A549 (cell line): ENCODE results near the gene CSNK1D. TPM values are rescaled to one million over a fixed set of nuclear protein-coding genes. Genes with fewer than 3 reads are reported as not detected.

Experiments used
- ATAC-seq, 2 experiments: fragments of 200-7000 bp in 1 of 2; fragments of >200 bp in 1 of 2; cut with Nextera tagmentation in 1 of 2; cut with Tn5 transposase in 1 of 2; 3 replicates each; pipeline versions ENCODE4 v1.8.0 to v1.9.1; 2018 to 2020; ENCODE audit warnings: mild to moderate bottlenecking in 1 of 2, moderate library complexity in 1 of 2
- CTCF ChIA-PET: fragments of 300-600 bp; sonication (Branson Sonifier 250); formaldehyde crosslinking; extraction: SDS; loops from one replicate; lab custom pipeline; 2021; ENCODE audit warnings: antibody characterized with exemption, inconsistent platforms; lab: Yijun Ruan, JAX
- POLR2A ChIA-PET: fragments of 350-600 bp; formaldehyde crosslinking; extraction: SDS; loops from one replicate; lab custom pipeline; 2021; ENCODE audit warnings: antibody characterized with exemption, inconsistent platforms; lab: Yijun Ruan, JAX
- DNase-seq, 2 experiments: peaks; one replicate each; pipeline versions ENCODE4 v3.0.0 to v3.0.0-alpha.2; 2011 to 2016; ENCODE audit warnings: low read depth in 1 of 2, low spot score in 1 of 2
- FAIRE-seq: peaks from 2 replicates; lab custom pipeline; 2011; peaks lifted over from hg19 to GRCh38; lab: Jason Lieb, UNC
- H3K27ac ChIP-seq, 2 experiments: fragments of >200 bp; sonication (Bioruptor Twin); formaldehyde crosslinking; 3 replicates each; pipeline ENCODE4 v1.5.1; 2016 to 2017
- H3K4me1 ChIP-seq: fragments of >200 bp; sonication (Bioruptor Twin); formaldehyde crosslinking; 3 replicates; pipeline ENCODE4 v1.6.1; 2016
- H3K4me2 ChIP-seq: fragments of >200 bp; sonication (Bioruptor Twin); formaldehyde crosslinking; 3 replicates; pipeline ENCODE4 v1.6.1; 2016
- H3K4me3 ChIP-seq: fragments of >200 bp; sonication (Bioruptor Twin); formaldehyde crosslinking; 3 replicates; pipeline ENCODE4 v1.5.1; 2016
- H3K9me3 ChIP-seq: fragments of >200 bp; sonication (Bioruptor Twin); formaldehyde crosslinking; 3 replicates; pipeline ENCODE4 v1.6.1; 2016
- CBX8 ChIP-seq: fragments of 200-600 bp; sonication (generic); IDR thresholded peaks from 2 replicates; pipeline ENCODE4 v1.6.1; 2016
- CEBPB ChIP-seq, 2 experiments: fragments of >200 bp in 1 of 2; sonication (Bioruptor Twin) in 1 of 2; formaldehyde crosslinking in 1 of 2; IDR thresholded peaks; 2 replicates each; pipeline ENCODE4 v1.6.1; 2012 to 2016
- CHD4 ChIP-seq: fragments of 200-600 bp; sonication (generic); IDR thresholded peaks from 2 replicates; pipeline ENCODE4 v1.6.1; 2016; ENCODE audit warnings: antibody characterized with exemption, mild to moderate bottlenecking, borderline replicate concordance
- FOSB ChIP-seq: fragments of 250-450 bp; sonication (Bioruptor Pico); IDR thresholded peaks from 2 replicates; pipeline ENCODE4 v1.5.0; 2020; ENCODE audit warnings: mild to moderate bottlenecking, moderate library complexity
- HES2 ChIP-seq: fragments of >200 bp; sonication (Bioruptor Twin); formaldehyde crosslinking; IDR thresholded peaks from 2 replicates; pipeline ENCODE4 v1.6.1; 2016
- KDM5A ChIP-seq: fragments of 200-600 bp; sonication (generic); IDR thresholded peaks from 2 replicates; pipeline ENCODE4 v1.6.1; 2016; ENCODE audit warnings: antibody characterized with exemption, mild to moderate bottlenecking
- MAX ChIP-seq: IDR thresholded peaks from 2 replicates; pipeline ENCODE4 v1.6.1; 2012
- RNF2 ChIP-seq: fragments of 200-600 bp; sonication (generic); IDR thresholded peaks from 2 replicates; pipeline ENCODE4 v1.6.1; 2016; ENCODE audit warnings: low read depth, mild to moderate bottlenecking, antibody characterized with exemption, moderate library complexity, borderline replicate concordance
- TP53 ChIP-seq: fragments of 250-450 bp; sonication (Bioruptor Pico); IDR thresholded peaks from 2 replicates; pipeline ENCODE4 v1.5.0; 2021; ENCODE audit warnings: mild to moderate bottlenecking, moderate library complexity
- USF2 ChIP-seq: fragments of 450-650 bp; IDR thresholded peaks from 2 replicates; pipeline ENCODE4 v1.6.1; 2014; ENCODE audit warnings: antibody characterized with exemption
- WGBS: methylation state at CpG from one replicate; pipeline ENCODE4 v1.1.6; 2017; ENCODE audit errors: missing lambda C conversion rate; 5-methylcytosine and 5-hydroxymethylcytosine counted together
- polyA plus RNA-seq, 4 experiments: library from polyadenylated mRNA; depleted of rRNA in 3 of 4; stranded (reverse); fragments of >200 nt; fragmentation: RNase III in 1 of 4; extraction: RNeasy Plus Mini Kit Qiagen cat#74134 plus additional on column Dnase treatment in 1 of 4; gene quantifications; 2 replicates in 3 of 4; 3 replicates in 1 of 4; pipeline ENCODE4 v1.2.3, GENCODE V29; 2011 to 2017
- TF ChIP-seq, protein P1 (sequence below): fragments of >200 bp; sonication (Bioruptor Twin); formaldehyde crosslinking; IDR thresholded peaks from 3 replicates; pipeline ENCODE4 v1.5.1; 2016
- TF ChIP-seq, protein P2 (sequence below): fragments of 150-350 bp; IDR thresholded peaks from 2 replicates; pipeline ENCODE4 v1.6.1; 2014; ENCODE audit warnings: low read depth, mild to moderate bottlenecking, low read length
- TF ChIP-seq, protein P3 (sequence below): fragments of 250-450 bp; sonication (Bioruptor Pico); IDR thresholded peaks from 2 replicates; pipeline ENCODE4 v1.5.0; 2020; ENCODE audit warnings: low read depth, mild to moderate bottlenecking, moderate library complexity

CSNK1D gene
- polyA plus RNA-seq, 2 of the 4 experiments (the other 2 are of a cell fraction), result 130 to 163 TPM

DNA sequence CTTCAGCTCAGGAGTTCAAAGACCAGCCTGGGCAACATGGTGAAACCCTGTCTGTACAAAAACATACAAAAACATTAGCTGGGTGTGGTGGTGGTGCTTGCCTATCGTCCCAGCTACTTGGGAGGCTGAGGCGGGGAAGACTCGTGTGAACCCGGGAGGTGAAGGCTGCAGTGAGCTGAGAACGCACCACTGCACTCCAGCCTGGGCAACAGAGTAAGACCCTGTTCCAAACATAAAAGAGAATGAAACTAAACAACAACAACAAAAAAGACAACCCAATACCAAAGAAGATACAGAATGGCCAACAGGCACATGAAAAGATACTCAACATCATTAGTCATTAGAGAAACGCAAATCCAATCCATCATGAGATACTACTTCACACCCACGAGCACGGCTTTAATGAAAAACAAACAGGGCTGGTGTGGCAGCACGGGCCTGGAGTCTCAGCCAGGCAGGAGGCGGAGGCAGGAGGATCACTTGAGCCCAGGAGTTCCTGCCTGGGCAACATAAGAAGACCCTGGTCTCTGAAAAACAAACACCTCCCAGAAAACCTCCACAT is 52.1 kb downstream of the CSNK1D start:
- no peak for FAIRE-seq
- CTCF ChIA-PET, result interaction anchor here (1.1 to 4.4 kb wide), 7 partner anchors 8 to 192 kb away, joined by 3 to 28 read pairs (median 8); partner anchors contain the start of gene SLC16A3
- TF ChIP-seq, protein P1, sequence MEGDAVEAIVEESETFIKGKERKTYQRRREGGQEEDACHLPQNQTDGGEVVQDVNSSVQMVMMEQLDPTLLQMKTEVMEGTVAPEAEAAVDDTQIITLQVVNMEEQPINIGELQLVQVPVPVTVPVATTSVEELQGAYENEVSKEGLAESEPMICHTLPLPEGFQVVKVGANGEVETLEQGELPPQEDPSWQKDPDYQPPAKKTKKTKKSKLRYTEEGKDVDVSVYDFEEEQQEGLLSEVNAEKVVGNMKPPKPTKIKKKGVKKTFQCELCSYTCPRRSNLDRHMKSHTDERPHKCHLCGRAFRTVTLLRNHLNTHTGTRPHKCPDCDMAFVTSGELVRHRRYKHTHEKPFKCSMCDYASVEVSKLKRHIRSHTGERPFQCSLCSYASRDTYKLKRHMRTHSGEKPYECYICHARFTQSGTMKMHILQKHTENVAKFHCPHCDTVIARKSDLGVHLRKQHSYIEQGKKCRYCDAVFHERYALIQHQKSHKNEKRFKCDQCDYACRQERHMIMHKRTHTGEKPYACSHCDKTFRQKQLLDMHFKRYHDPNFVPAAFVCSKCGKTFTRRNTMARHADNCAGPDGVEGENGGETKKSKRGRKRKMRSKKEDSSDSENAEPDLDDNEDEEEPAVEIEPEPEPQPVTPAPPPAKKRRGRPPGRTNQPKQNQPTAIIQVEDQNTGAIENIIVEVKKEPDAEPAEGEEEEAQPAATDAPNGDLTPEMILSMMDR, result no peak
- TF ChIP-seq CEBPB (IDR thresholded peaks at IDR 0.05) (no peak), USF2 (no peak), CBX8 (no peak), TP53 (CRISPR knock-in tag) (no peak), FOSB (CRISPR knock-in tag) (no peak), MAX (no peak), CHD4 (no peak), RNF2 (no peak)
- TF ChIP-seq, protein P2, sequence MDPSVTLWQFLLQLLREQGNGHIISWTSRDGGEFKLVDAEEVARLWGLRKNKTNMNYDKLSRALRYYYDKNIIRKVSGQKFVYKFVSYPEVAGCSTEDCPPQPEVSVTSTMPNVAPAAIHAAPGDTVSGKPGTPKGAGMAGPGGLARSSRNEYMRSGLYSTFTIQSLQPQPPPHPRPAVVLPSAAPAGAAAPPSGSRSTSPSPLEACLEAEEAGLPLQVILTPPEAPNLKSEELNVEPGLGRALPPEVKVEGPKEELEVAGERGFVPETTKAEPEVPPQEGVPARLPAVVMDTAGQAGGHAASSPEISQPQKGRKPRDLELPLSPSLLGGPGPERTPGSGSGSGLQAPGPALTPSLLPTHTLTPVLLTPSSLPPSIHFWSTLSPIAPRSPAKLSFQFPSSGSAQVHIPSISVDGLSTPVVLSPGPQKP, result no peak
- TF ChIP-seq, protein P3, sequence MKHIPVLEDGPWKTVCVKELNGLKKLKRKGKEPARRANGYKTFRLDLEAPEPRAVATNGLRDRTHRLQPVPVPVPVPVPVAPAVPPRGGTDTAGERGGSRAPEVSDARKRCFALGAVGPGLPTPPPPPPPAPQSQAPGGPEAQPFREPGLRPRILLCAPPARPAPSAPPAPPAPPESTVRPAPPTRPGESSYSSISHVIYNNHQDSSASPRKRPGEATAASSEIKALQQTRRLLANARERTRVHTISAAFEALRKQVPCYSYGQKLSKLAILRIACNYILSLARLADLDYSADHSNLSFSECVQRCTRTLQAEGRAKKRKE (CRISPR knock-in tag), result no peak
- POLR2A ChIA-PET, result interaction anchor here (0.7 kb wide), 1 partner anchor 9 kb away, joined by 3 read pairs; the partner anchor contains the start of gene CCDC57
- no peaks in the 10 kb centered on the region for H3K9me3 ChIP-seq
- ATAC-seq, result no peak
- WGBS, result 85% methylated on average over 10 of the region's 10 CpGs
- no peak overlapping the region for H3K27ac ChIP-seq
- DNase-seq, result no peak
- H3K4me2 ChIP-seq, result no peak overlapping the region
- H3K4me1 ChIP-seq, result peaks cover 27% of the 10 kb centered on the region
- H3K4me3 ChIP-seq, result no peak overlapping the region

GRCh38 chr17:82219753-82220709 is 53.5 kb downstream of the CSNK1D start:
- Histone ChIP-seq H3K27ac (peak overlapping the region in 1 of 2 experiments; percentile 96; a peak in 3 of 6 replicates), H3K4me3 (no peak overlapping the region), H3K9me3 (no peaks in the 10 kb centered on the region), H3K4me1 (peaks cover 41% of the 10 kb centered on the region), H3K4me2 (no peak overlapping the region)
- TF ChIP-seq HES2 (no peak), KDM5A (no peak)
- FAIRE-seq (no peak), ATAC-seq (no peak), DNase-seq (no peak)
- 97% methylated on average over 11 of the region's 11 CpGs for WGBS
- ChIA-PET CTCF (interaction anchor here (0.8 to 4.4 kb wide), 10 partner anchors 8 to 190 kb away, joined by 3 to 28 read pairs (median 4); partner anchors contain the start of gene SLC16A3), POLR2A (interaction anchor here (0.8 to 2.3 kb wide), 2 partner anchors 9 to 22 kb away, joined by 3 to 8 read pairs; partner anchors contain the start of gene SLC16A3)
